GM20431 (cell line): ENCODE results near the gene ITSN2.
"Not testable (repeated sequence)": the region's sequence is repeated elsewhere in the genome, so short reads cannot be mapped to it uniquely, and the experiment has no call there.

Experiments
- in situ Hi-C: fragments of 300-500 bp; cut with MseI, MboI; formaldehyde crosslinking; loops from one replicate; pipeline ENCODE4 v1.15.0; 2020; ENCODE audit warnings: low sequenced_read_pairs; ENCODE audit not compliant: unreplicated experiment

The ITSN2 gene

GRCh38 chr2:24339856-24340262 is 20.5 kb downstream of the ITSN2 start:
- in situ Hi-C loops: no loop called here

- in situ Hi-C loops: not testable (repeated sequence)
These were observed 21.2 kb downstream of the ITSN2 start for GRCh38 chr2:24339098-24339497.

DNA sequence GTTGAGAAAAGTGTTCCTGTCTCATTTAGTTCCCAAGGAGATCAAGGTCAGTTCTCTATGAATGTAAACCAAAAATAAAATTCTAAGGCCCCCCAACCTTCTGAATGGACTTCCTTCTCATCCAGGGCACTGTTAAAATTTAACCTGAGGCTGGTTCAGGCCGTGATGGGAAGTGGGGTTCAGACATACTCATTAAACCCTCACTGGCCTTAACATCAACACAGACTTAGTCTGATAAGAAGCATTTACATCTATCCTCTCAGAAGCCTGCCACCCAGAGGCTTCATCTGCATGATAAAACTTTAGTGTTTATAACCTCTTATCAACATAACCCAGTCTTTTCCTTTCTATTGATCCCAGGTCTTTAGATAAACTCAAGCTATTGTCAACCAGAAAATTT is 22.4 kb downstream of the ITSN2 start:
- in situ Hi-C loops: no loop called here

- in situ Hi-C loops: no loop called here
These were observed 23.5 kb downstream of the ITSN2 start for GRCh38 chr2:24336811-24337210.

GRCh38 chr2:24334245-24334633 is 26.1 kb downstream of the ITSN2 start:
- in situ Hi-C loops: no loop called here

DNA sequence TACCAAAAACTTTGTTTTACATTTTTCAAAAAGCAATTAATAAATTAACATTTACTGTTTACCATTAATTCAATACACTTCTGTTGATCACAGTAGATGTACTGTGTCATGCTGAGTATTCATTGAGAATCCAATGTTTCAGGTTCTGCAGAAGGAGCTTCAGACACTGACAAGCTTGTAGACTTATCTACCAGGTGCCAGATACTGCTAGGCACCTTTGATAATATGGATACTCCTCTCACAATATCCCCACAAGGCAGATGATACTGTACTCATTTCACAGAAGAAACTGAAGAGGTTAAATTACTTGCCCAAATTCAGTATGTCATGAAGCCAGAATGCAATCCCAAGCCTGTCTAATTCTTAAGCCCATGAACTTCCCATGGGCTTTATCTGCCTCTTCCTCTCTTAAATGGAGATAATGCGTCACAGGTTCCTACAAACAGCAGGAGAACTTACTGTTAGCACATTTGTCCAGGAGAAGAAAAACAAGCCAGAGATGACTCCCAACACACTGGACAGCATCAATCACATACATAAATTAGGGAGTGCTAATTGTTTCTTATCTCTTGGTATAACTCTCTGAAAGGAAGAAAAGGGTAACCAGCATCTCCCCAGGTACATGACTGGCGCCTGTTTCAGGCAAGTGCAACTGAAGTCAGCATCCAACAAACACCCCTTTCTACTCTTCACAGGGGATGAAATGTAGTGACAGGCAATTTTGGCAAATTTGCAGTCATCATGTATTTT is 27.4 kb downstream of the ITSN2 start:
- in situ Hi-C loops: no loop called here

DNA sequence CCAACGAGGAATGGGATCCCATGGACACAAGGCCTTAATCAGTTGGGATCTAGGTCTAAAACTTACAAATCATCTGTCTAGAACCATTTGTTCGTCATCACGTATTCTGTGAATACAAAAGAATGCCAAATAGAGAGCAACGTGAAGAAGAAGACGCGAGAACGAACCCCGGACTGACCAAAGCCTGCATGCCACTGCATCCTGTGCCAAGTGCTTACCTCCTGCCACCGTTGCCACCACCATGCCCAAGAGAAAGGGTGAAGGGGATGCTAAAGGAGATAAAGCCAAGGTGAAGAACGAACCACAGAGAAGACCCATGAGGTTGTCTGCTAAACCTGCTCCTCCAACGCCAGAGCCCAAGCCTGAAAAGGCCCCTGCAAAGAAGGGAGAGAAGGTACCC is 30.2 kb downstream of the ITSN2 start:
- in situ Hi-C loops: no loop called here

DNA sequence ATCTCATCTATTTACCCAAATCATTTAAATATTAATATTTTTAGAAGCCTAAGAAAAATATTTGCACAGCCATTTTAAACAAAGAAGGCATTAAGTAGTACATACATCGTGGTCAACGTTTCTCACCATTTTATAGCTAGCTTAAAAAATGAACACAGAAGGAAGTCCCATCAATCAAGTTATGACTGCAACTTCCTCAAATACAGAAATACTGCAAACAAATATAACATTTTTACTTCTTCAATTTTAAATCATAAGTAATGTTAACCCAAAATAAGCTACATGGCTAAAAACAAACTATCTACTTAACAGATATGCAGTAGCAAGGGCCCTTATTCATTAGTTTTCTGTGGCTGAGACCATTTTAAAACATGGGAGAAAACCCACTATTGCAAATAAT is 30.6 kb downstream of the ITSN2 start:
- in situ Hi-C loops: no loop called here

GRCh38 chr2:24328010-24328409 is 32.3 kb downstream of the ITSN2 start:
- in situ Hi-C loops: no loop called here

DNA sequence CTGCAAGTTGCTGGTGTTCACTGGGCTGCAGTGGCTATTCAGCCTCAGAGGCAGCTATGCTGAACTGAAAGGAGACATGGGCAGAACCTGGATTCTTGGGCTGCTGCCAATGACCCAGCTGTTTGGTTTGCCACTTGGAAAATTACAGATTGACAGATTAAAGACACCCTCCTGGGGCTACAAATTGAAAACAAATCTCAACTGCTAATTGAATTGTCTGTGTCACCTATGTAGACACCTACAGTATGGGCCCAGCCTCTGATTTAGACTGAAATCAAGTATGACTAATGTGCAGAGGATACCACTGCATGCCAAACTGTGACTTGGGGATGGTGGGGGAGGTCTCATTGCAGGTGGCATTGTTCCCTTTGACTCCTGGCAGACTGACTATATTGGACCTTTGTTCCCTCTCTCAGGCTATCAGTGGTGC is 42.8 kb downstream of the ITSN2 start:
- in situ Hi-C loops: no loop called here

GRCh38 chr2:24315669-24316068 is 44.7 kb downstream of the ITSN2 start:
- in situ Hi-C loops: no loop called here

DNA sequence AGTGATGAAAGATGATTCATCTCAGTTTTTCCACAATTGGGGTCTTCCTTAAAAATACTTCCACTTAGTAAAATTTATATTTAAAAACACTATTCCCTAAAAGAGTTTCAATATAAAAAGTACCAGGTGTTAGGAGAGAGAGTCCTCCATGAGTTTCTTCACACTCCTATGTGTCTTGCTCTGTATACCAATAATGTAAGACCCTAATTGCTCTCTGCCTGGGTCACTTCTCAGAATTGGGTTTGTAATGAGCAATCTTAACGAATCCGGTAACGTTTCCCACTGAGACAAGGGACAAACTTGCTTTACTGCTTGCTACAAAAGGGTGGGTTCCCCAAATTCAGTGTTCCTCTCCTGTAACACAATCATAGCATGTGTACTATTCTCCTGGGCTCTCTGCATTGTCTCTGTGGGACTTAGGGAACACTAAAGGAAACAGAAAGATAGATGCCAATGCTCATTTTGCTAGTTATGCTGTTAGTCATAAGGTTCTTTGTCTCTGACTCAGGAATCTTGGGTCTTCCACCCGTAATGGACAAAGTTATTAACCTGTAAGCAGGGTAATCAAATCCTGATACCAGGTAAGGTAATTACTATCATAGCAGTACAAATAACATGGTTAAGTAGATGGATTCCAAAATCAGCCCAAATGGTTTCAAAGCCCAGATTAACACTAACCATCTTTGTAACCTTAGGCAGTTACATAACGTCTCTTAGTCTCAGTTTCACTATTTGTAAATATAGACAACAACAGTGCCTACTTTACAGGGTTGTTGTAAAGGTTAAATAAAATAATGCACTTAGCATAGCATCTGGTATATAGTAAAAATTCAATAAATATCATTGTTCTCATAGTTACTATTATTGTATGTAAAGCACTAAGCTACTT is 46.3 kb downstream of the ITSN2 start:
- in situ Hi-C loops: no loop called here

DNA sequence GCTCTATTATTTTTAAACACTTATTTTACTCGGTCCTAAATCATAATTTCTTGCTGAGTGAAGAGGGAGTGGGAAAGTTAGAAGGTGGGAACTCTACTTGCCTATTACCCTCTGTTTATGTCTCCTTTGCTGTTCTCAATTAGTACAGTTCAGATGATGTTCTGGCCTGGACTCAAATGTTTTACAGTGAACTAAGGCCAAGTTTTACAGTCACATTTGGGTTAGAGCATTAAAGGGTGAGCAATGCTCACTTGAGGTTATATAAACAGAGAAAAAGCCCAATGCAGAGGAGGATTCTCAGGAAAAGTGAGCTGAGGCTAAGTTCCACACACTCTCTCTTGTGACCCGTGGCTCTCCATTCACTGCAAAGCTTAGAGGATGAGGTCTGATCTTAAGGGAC is 52.4 kb downstream of the ITSN2 start:
- in situ Hi-C loops: no loop called here

- in situ Hi-C loops: no loop called here
These were observed 55.7 kb downstream of the ITSN2 start for GRCh38 chr2:24304631-24305030.

DNA sequence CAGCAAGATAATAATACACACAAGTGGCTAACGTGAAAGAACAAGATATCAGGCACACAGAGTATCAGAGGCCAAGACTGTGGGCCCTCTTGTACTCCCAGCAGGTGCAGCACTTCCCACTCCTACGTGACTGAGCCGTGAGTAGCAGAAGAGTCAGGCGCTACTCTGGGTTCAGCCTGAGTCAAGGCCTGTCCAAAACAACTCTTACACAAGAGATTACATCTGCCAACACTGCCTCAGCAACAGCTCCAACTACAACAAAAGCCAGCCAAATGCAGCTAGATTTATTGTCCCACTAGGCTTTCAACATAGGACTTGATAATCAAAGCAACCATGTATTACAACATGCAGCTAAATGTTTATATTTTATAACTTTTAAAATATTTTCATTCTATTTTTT is 56.2 kb downstream of the ITSN2 start:
- in situ Hi-C loops: no loop called here

GRCh38 chr2:24301599-24301998 is 58.7 kb downstream of the ITSN2 start:
- in situ Hi-C loops: no loop called here

DNA sequence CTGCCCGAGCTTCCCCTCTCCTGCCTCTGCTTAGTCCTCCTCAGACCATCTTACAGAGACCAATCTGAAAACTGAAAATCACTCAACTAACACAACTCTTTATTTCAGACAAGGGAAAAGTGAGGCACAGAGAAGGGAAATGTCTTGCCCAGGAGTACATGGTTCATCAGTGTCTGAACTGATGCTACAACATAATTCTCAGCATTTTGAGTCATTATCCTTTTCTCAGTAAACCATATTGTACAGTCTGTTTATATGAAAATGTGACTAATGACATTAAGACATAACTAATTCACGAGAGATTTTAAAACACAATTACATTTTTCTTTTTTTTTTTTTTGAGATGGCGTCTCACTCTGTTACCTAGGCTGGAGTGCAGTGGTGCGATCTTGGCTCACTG is 62.7 kb downstream of the ITSN2 start:
- in situ Hi-C loops: no loop called here

GRCh38 chr2:24287171-24287570 is 73.2 kb downstream of the ITSN2 start:
- in situ Hi-C loops: no loop called here

DNA sequence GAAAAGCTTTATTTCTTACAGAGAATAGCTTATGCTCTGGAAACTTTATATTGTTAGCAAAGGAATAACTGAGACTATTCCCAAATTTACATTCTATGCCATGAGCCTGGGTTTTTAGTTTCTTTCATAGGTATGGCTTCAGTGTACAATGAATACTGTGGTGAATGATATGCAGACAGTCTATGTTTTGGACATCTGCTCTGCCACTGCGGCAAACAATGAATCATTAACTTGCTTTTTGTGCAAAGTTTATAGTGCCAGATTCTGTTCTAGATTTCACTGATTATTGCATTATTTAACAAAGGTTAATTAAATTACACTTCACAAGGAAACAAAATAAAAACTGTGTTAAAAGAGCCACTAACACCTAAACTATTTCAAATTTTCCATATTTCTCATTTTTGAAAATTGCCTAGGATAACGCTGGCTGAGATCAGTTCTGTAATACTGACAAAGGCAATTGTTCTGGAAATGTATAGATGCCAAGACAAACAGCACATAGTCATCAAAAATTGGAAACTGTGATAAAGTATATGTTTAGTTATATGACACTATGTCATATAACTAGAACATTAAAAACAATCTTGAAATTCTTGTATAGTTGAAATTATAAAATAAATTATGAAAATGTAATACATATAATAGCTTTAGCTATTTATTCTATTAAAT is 74.7 kb downstream of the ITSN2 start:
- in situ Hi-C loops: no loop called here

DNA sequence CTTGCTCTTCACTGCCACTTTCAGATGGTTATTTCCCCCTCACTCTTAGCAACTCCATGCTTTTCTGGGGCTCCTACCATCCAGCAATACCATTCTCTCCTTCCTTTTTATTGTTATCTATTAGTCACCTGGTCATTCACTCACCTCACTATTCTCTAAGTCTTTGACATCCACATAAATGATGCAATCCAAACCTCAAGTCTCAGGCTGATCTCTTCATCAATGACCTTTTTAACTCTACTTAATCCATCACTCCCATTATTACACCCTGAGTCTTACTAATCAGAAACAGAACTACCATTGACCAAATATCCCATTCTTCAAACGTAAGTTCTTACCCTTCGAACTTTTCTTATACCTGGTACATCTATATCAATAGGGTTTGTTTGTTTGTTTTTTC is 79.7 kb downstream of the ITSN2 start:
- in situ Hi-C loops: no loop called here

- in situ Hi-C loops: no loop called here
These were observed 80.2 kb downstream of the ITSN2 start for GRCh38 chr2:24280161-24280560.
